K562 (cell line): ENCODE measurements around the gene C2orf76. TPM values are rescaled to one million over a fixed set of nuclear protein-coding genes. Genes with fewer than 3 reads are reported as not detected.

ENCODE experiments used
- ATAC-seq: fragments of 200-7000 bp; cut with Tn5 transposase; 3 replicates; pipeline ENCODE4 v1.9.1; 2020; ENCODE audit warnings: moderate library complexity
- BruUV-seq: library from RNA; stranded (reverse); fragments of 400-500 nt; replicated peaks from 2 replicates; lab custom pipeline; 2021; lab: Mats Ljungman, UMichigan
- CTCF ChIA-PET: fragments of 300-600 bp; formaldehyde crosslinking; extraction: SDS; loops from one replicate; lab custom pipeline; 2021; ENCODE audit warnings: low intra/inter-chr PET ratio; lab: Yijun Ruan, JAX
- POLR2A ChIA-PET: fragments of 300-600, 350-650 bp; sonication (Branson Sonifier 250); formaldehyde crosslinking; extraction: SDS; loops from one replicate; lab custom pipeline; 2021; ENCODE audit warnings: antibody characterized with exemption, inconsistent platforms; lab: Yijun Ruan, JAX
- DNase-seq, 4 experiments: peaks; one replicate each; pipeline versions ENCODE4 v3.0.0 to v3.0.0-alpha.2; 2011 to 2018; ENCODE audit warnings: low spot score in 3 of 4, mixed read lengths in 3 of 4; ENCODE audit errors: extremely low read depth in 1 of 4
- FAIRE-seq: peaks from 2 replicates; lab custom pipeline; 2011; peaks lifted over from hg19 to GRCh38; lab: Jason Lieb, UNC
- H2AFZ ChIP-seq: 2 replicates; pipeline ENCODE4 v1.6.0; 2011; ENCODE audit warnings: low read depth, low read length, control low read depth, inconsistent platforms
- H3K27ac ChIP-seq: fragments of 200-600 bp; 3 replicates; pipeline ENCODE4 v1.8.0; 2011; ENCODE audit warnings: low read depth, mild to moderate bottlenecking, control low read depth, inconsistent platforms, low read length, moderate library complexity, mixed read lengths; ENCODE audit errors: extremely low read depth
- H3K27me3 ChIP-seq, 2 experiments: fragments of 300-600 bp in 1 of 2; 2 replicates in 1 of 2; 3 replicates in 1 of 2; pipeline versions ENCODE4 v1.6.0 to v1.8.0; 2011; ENCODE audit warnings: inconsistent platforms in 2 of 2, low read length in 2 of 2, mild to moderate bottlenecking in 1 of 2, mixed read lengths in 1 of 2, moderate library complexity in 1 of 2; ENCODE audit not compliant: control insufficient read depth in 2 of 2, insufficient read depth in 2 of 2
- H3K36me3 ChIP-seq: fragments of 300-600 bp; 3 replicates; pipeline ENCODE4 v1.8.0; 2011; ENCODE audit warnings: mild to moderate bottlenecking, low read length, inconsistent platforms; ENCODE audit not compliant: control insufficient read depth, insufficient read depth
- H3K4me1 ChIP-seq, 2 experiments: fragments of 200-600 bp in 1 of 2; replicated peaks in 1 of 2; 2 replicates in 1 of 2; 3 replicates in 1 of 2; pipeline versions ENCODE4 v1.5.1 to v1.8.0; 2011; ENCODE audit warnings: inconsistent platforms in 2 of 2, low read length in 2 of 2, mild to moderate bottlenecking in 1 of 2, mixed read lengths in 1 of 2, moderate library complexity in 1 of 2; ENCODE audit not compliant: control insufficient read depth in 2 of 2, insufficient read depth in 2 of 2
- H3K4me2 ChIP-seq: 2 replicates; pipeline ENCODE4 v1.6.1; 2011; ENCODE audit warnings: low read length, control low read depth, inconsistent platforms, mixed read lengths; ENCODE audit not compliant: insufficient read depth
- H3K4me3 ChIP-seq: fragments of 200-600 bp; sonication (generic), shearing (Covaris generic); 2 replicates; pipeline ENCODE4 v1.5.1; 2016; ENCODE audit warnings: control low read depth, inconsistent platforms
- H3K79me2 ChIP-seq: fragments of 200-600 bp; 3 replicates; pipeline ENCODE4 v1.8.0; 2011; ENCODE audit warnings: low read length, inconsistent platforms; ENCODE audit not compliant: control insufficient read depth, insufficient read depth
- H3K9ac ChIP-seq, 2 experiments: 2 replicates each; pipeline versions ENCODE4 v1.6.0 to v1.6.1; 2011; ENCODE audit warnings: low read depth in 2 of 2, low read length in 2 of 2, control low read depth in 1 of 2, inconsistent platforms in 1 of 2, mild to moderate bottlenecking in 1 of 2, mixed read lengths in 1 of 2; ENCODE audit not compliant: insufficient read depth in 1 of 2
- H3K9me1 ChIP-seq: one replicate; pipeline ENCODE4 v1.6.0; 2011; ENCODE audit warnings: inconsistent platforms, mild to moderate bottlenecking, low read length, moderate library complexity; ENCODE audit not compliant: control insufficient read depth, insufficient read depth
- H3K9me3 ChIP-seq: replicated peaks from 2 replicates; pipeline ENCODE4 v1.5.1; 2011; ENCODE audit warnings: low read depth, low read length, inconsistent platforms; ENCODE audit not compliant: control insufficient read depth, insufficient read depth
- H4K20me1 ChIP-seq: replicated peaks from 2 replicates; pipeline ENCODE4 v1.6.1; 2011; ENCODE audit warnings: low read length, inconsistent platforms, mixed read lengths; ENCODE audit not compliant: control insufficient read depth, insufficient read depth
- ERF ChIP-seq: fragments of 450-650 bp; formaldehyde crosslinking; IDR thresholded peaks from 2 replicates; pipeline ENCODE4 v1.4.0; 2020; ENCODE audit warnings: mild to moderate bottlenecking, mixed read lengths
- HMGN3 ChIP-seq: IDR thresholded peaks from 2 replicates; pipeline ENCODE4 v1.6.1; 2011; ENCODE audit warnings: borderline replicate concordance, low read depth, mild to moderate bottlenecking, mixed read lengths, low read length; ENCODE audit not compliant: insufficient read length; ENCODE audit errors: extremely low read depth
- KLF6 ChIP-seq: fragments of 250-450 bp; sonication (Bioruptor Pico); IDR thresholded peaks from 2 replicates; pipeline ENCODE4 v1.4.0; 2020; ENCODE audit warnings: mild to moderate bottlenecking, moderate library complexity, borderline replicate concordance
- LEF1 ChIP-seq: fragments of 450-650 bp; IDR thresholded peaks from 2 replicates; pipeline ENCODE4 v1.6.1; 2016; ENCODE audit warnings: mild to moderate bottlenecking
- NCOA2 ChIP-seq, 2 experiments: fragments of 450-650 bp; IDR thresholded peaks; 2 replicates each; pipeline ENCODE4 v1.6.1; 2018; ENCODE audit warnings: mild to moderate bottlenecking in 2 of 2, moderate library complexity in 1 of 2; ENCODE audit not compliant: partially characterized antibody in 2 of 2
- RAD51 ChIP-seq: fragments of 450-650 bp; IDR thresholded peaks from 2 replicates; pipeline ENCODE4 v1.7.1; 2016; ENCODE audit warnings: low read depth, mild to moderate bottlenecking, borderline replicate concordance
- SNIP1 ChIP-seq: fragments of 450-650 bp; IDR thresholded peaks from 2 replicates; pipeline ENCODE4 v1.7.1; 2017; ENCODE audit warnings: low read depth, mild to moderate bottlenecking
- WGBS: fragments of 100-300 bp; shearing (Covaris generic); methylation state at CpG from one replicate; pipeline ENCODE4 v1.1.6; 2016; ENCODE audit warnings: low coverage, mixed read lengths; ENCODE audit not compliant: insufficient coverage; ENCODE audit errors: missing lambda C conversion rate; 5-methylcytosine and 5-hydroxymethylcytosine counted together
- in situ Hi-C: fragments of 300-500 bp; cut with MboI; formaldehyde crosslinking; loops from 4 replicates; pipeline ENCODE4 v1.15.0; 2018; ENCODE audit warnings: inconsistent platforms, mixed read lengths
- intact Hi-C: fragments of 100-400 bp; cut with micrococcal nuclease; formaldehyde crosslinking; loops from 2 replicates; pipeline ENCODE4 v1.14.2; 2022
- polyA plus RNA-seq, 8 experiments: library from polyadenylated mRNA; depleted of rRNA in 4 of 8; stranded (reverse) in 5 of 8; unstranded in 3 of 8; fragments of >200 nt; fragmentation: Nextera tagmentation in 2 of 8; fragmentation: Illumina TruSeq in 1 of 8; extraction: Ambion mirVana in 2 of 8; extraction: Trizol in 1 of 8; gene quantifications; 2 replicates each; pipeline versions ENCODE4 v1.2.1 to v1.2.3, GENCODE V29; 2011 to 2014; ENCODE audit warnings: inconsistent platforms in 1 of 8, missing spikeins in 1 of 8
- total RNA-seq, 7 experiments: library from RNA; depleted of rRNA in 6 of 7; stranded (reverse); fragments of >200 nt in 6 of 7; fragmentation: Illumina TruSeq in 2 of 7; extraction: Trizol in 2 of 7; gene quantifications; 2 replicates each; pipeline versions ENCODE4 v1.2.1 to v1.2.3, GENCODE V29; 2011 to 2021; ENCODE audit warnings: low replicate concordance in 1 of 7
- TF ChIP-seq, protein P1 (sequence below): fragments of 250-450 bp; sonication (Bioruptor Pico); IDR thresholded peaks from 2 replicates; pipeline ENCODE4 v1.6.1; 2021; ENCODE audit warnings: mild to moderate bottlenecking
- TF ChIP-seq, protein P2 (sequence below): fragments of 450-650 bp; formaldehyde crosslinking; IDR thresholded peaks from 2 replicates; pipeline ENCODE4 v1.4.0; 2020; ENCODE audit warnings: mild to moderate bottlenecking, moderate library complexity
- TF ChIP-seq, protein P3 (sequence below): sonication (generic); formaldehyde crosslinking; IDR thresholded peaks from 2 replicates; pipeline ENCODE4 v1.8.0; 2022; ENCODE audit warnings: mild to moderate bottlenecking, missing genetic modification reagents
- TF ChIP-seq, protein P4 (sequence below), 2 experiments: fragments of 450-650 bp; conservative IDR thresholded peaks; 2 replicates each; pipeline ENCODE4 v1.6.1; 2017; ENCODE audit warnings: mild to moderate bottlenecking in 2 of 2, moderate library complexity in 2 of 2
- TF ChIP-seq, protein P5 (sequence below): sonication (generic); formaldehyde crosslinking; IDR thresholded peaks from 2 replicates; pipeline ENCODE4 v1.8.1; 2023; ENCODE audit warnings: mild to moderate bottlenecking, missing genetic modification reagents
- TF ChIP-seq, protein P6 (sequence below): fragments of 450-650 bp; IDR thresholded peaks from 2 replicates; pipeline ENCODE4 v1.6.1; 2016; ENCODE audit warnings: antibody characterized with exemption

Gene C2orf76
- total and polyA plus RNA-seq, 9 of the 15 experiments (the other 6 are each of a cell fraction or from before 2014, with no cell fraction given) = 4.8 to 26.2 (median 14.5) TPM

DNA sequence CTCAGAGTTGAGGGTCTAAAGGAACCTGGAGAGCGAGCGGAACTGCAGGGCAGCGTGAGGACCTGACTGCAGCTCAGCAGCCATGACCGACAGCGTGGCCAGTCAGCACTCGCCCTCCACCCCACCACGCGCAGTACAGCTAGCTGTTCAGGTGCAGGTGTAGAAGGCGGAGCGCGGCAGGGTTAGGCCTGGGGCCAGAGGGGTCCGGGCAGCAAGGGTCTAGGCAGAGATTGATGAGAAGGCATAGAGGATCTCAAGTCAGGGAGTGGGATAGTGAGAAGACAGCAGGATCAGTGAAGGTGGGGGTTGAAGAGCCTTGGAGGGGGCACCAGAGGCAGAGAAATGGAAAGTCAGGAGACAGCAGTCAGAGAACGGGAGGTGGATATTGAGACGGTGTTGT lies 72.0 kb downstream of the C2orf76 start:
- ATAC-seq = no peak
- Histone ChIP-seq H3K4me1 (no peaks in the 10 kb centered on the region), H2AFZ (no peak overlapping the region), H3K27ac (no peak overlapping the region), H3K9ac (no peak overlapping the region), H3K79me2 (no peaks in the 10 kb centered on the region), H4K20me1 (peaks cover 7% of the 10 kb centered on the region; the same call in 1 of the 2 replicates), H3K36me3 (no peaks in the 10 kb centered on the region), H3K4me3 (no peak overlapping the region), H3K4me2 (no peak overlapping the region), H3K9me3 (no peaks in the 10 kb centered on the region), H3K27me3 (peaks cover 35 to 46% of the 10 kb centered on the region in 2 experiments), H3K9me1 (no peaks in the 10 kb centered on the region)
- WGBS = 10% methylated on average over 14 of the region's 14 CpGs
- in situ Hi-C loops (loop anchor here (25.0 kb wide), 2 partner anchors 282 to 407 kb away; no protein-coding TSS in a partner anchor), intact Hi-C loops (loop anchor here (5.0 kb wide), 2 partner anchors 267 to 412 kb away; no protein-coding TSS in a partner anchor)
- DNase-seq = no peak
- no TSS peak for BruUV-seq
- no peak for FAIRE-seq
- ChIA-PET CTCF (no interaction called here), POLR2A (interaction anchor here (0.6 kb wide), 2 partner anchors 62 to 284 kb away, joined by 3 to 4 read pairs; no protein-coding TSS in a partner anchor)
- TF ChIP-seq, protein P1, sequence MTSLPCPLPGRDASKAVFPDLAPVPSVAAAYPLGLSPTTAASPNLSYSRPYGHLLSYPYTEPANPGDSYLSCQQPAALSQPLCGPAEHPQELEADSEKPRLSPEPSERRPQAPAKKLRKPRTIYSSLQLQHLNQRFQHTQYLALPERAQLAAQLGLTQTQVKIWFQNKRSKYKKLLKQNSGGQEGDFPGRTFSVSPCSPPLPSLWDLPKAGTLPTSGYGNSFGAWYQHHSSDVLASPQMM = no peak
- TF ChIP-seq, protein P2, sequence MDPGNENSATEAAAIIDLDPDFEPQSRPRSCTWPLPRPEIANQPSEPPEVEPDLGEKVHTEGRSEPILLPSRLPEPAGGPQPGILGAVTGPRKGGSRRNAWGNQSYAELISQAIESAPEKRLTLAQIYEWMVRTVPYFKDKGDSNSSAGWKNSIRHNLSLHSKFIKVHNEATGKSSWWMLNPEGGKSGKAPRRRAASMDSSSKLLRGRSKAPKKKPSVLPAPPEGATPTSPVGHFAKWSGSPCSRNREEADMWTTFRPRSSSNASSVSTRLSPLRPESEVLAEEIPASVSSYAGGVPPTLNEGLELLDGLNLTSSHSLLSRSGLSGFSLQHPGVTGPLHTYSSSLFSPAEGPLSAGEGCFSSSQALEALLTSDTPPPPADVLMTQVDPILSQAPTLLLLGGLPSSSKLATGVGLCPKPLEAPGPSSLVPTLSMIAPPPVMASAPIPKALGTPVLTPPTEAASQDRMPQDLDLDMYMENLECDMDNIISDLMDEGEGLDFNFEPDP (CRISPR knock-in tag) = no peak
- TF ChIP-seq, protein P3, sequence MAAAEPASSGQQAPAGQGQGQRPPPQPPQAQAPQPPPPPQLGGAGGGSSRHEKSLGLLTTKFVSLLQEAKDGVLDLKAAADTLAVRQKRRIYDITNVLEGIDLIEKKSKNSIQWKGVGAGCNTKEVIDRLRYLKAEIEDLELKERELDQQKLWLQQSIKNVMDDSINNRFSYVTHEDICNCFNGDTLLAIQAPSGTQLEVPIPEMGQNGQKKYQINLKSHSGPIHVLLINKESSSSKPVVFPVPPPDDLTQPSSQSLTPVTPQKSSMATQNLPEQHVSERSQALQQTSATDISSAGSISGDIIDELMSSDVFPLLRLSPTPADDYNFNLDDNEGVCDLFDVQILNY = no peak
- TF ChIP-seq RAD51 (no peak), ERF (no peak), HMGN3 (no peak), LEF1 (no peak), KLF6 (CRISPR knock-in tag) (no peak), SNIP1 (no peak), NCOA2 (IDR thresholded peaks at IDR 0.05; ENCODE audit: partially characterized antibody in 2 of 2) (no peak)
- TF ChIP-seq, protein P4, sequence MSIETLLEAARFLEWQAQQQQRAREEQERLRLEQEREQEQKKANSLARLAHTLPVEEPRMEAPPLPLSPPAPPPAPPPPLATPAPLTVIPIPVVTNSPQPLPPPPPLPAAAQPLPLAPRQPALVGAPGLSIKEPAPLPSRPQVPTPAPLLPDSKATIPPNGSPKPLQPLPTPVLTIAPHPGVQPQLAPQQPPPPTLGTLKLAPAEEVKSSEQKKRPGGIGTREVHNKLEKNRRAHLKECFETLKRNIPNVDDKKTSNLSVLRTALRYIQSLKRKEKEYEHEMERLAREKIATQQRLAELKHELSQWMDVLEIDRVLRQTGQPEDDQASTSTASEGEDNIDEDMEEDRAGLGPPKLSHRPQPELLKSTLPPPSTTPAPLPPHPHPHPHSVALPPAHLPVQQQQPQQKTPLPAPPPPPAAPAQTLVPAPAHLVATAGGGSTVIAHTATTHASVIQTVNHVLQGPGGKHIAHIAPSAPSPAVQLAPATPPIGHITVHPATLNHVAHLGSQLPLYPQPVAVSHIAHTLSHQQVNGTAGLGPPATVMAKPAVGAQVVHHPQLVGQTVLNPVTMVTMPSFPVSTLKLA (conservative IDR thresholded peaks at IDR 0.05) = no peak
- TF ChIP-seq, protein P5, sequence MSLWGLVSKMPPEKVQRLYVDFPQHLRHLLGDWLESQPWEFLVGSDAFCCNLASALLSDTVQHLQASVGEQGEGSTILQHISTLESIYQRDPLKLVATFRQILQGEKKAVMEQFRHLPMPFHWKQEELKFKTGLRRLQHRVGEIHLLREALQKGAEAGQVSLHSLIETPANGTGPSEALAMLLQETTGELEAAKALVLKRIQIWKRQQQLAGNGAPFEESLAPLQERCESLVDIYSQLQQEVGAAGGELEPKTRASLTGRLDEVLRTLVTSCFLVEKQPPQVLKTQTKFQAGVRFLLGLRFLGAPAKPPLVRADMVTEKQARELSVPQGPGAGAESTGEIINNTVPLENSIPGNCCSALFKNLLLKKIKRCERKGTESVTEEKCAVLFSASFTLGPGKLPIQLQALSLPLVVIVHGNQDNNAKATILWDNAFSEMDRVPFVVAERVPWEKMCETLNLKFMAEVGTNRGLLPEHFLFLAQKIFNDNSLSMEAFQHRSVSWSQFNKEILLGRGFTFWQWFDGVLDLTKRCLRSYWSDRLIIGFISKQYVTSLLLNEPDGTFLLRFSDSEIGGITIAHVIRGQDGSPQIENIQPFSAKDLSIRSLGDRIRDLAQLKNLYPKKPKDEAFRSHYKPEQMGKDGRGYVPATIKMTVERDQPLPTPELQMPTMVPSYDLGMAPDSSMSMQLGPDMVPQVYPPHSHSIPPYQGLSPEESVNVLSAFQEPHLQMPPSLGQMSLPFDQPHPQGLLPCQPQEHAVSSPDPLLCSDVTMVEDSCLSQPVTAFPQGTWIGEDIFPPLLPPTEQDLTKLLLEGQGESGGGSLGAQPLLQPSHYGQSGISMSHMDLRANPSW = no peak
- TF ChIP-seq, protein P6, sequence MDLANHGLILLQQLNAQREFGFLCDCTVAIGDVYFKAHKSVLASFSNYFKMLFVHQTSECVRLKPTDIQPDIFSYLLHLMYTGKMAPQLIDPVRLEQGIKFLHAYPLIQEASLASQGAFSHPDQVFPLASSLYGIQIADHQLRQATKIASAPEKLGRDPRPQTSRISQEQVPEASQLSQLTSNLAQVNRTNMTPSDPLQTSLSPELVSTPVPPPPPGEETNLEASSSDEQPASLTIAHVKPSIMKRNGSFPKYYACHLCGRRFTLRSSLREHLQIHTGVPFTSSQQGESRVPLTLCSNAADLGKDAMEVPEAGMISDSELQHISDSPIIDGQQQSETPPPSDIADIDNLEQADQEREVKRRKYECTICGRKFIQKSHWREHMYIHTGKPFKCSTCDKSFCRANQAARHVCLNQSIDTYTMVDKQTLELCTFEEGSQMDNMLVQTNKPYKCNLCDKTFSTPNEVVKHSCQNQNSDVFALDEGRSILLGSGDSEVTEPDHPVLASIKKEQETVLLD = no peak
